Liver (tissue), 9 donors: ENCODE data around the gene CAST. TPM values are rescaled to one million over a fixed set of nuclear protein-coding genes. Genes with fewer than 3 reads are reported as not detected.

Experiments used
- DNase-seq: peaks from one replicate; pipeline ENCODE4 v3.0.0-alpha.2; 2017; ENCODE audit warnings: low spot score
- H3K27ac ChIP-seq, 2 donors: one replicate each; pipeline ENCODE4 v1.7.0; 2013; ENCODE audit warnings: inconsistent platforms in 2 of 2, low read length in 2 of 2, control low read depth in 1 of 2, low read depth in 1 of 2, mild to moderate bottlenecking in 1 of 2
- H3K27me3 ChIP-seq, 4 donors: one replicate each; pipeline versions ENCODE4 v1.6.1 to v1.7.0; 2013; ENCODE audit warnings: low read length in 3 of 4, inconsistent platforms in 1 of 4, mild to moderate bottlenecking in 1 of 4, moderate library complexity in 1 of 4; ENCODE audit not compliant: control insufficient read depth in 4 of 4, insufficient read depth in 4 of 4
- H3K36me3 ChIP-seq, 4 donors: one replicate each; pipeline versions ENCODE4 v1.6.1 to v1.7.0; 2013; ENCODE audit warnings: low read length in 3 of 4, mild to moderate bottlenecking in 3 of 4, low read depth in 1 of 4, moderate library complexity in 1 of 4; ENCODE audit not compliant: control insufficient read depth in 4 of 4, insufficient read depth in 3 of 4
- H3K4me1 ChIP-seq, 4 donors: one replicate each; pipeline versions ENCODE4 v1.6.1 to v1.7.0; 2013; ENCODE audit warnings: low read length in 3 of 4, mild to moderate bottlenecking in 3 of 4, moderate library complexity in 1 of 4; ENCODE audit not compliant: control insufficient read depth in 4 of 4, insufficient read depth in 4 of 4
- H3K4me3 ChIP-seq, 3 donors: one replicate each; pipeline versions ENCODE4 v1.6.1 to v1.7.0; 2013; ENCODE audit warnings: low read length in 3 of 3, control low read depth in 1 of 3, low read depth in 1 of 3, mild to moderate bottlenecking in 1 of 3
- H3K9ac ChIP-seq, 2 donors: one replicate each; pipeline ENCODE4 v1.7.0; 2013; ENCODE audit warnings: low read length in 2 of 2, mild to moderate bottlenecking in 2 of 2, moderate library complexity in 2 of 2, control low read depth in 1 of 2, low read depth in 1 of 2
- H3K9me3 ChIP-seq, 4 donors: one replicate each; pipeline versions ENCODE4 v1.6.1 to v1.7.0; 2013; ENCODE audit warnings: low read length in 3 of 4; ENCODE audit not compliant: control insufficient read depth in 4 of 4
- ATF3 ChIP-seq: IDR thresholded peaks from 2 replicates; pipeline ENCODE4 v1.6.1; 2016; ENCODE audit warnings: antibody characterized with exemption
- EGR1 ChIP-seq, 2 donors: IDR thresholded peaks; 2 replicates each; pipeline ENCODE4 v1.6.1; 2016 to 2018; ENCODE audit warnings: antibody characterized with exemption in 2 of 2, low read depth in 2 of 2
- FOXA1 ChIP-seq: IDR thresholded peaks from 2 replicates; pipeline ENCODE4 v1.6.1; 2016; ENCODE audit warnings: antibody characterized with exemption
- FOXA2 ChIP-seq: IDR thresholded peaks from 2 replicates; pipeline ENCODE4 v1.6.1; 2016; ENCODE audit warnings: antibody characterized with exemption
- GABPA ChIP-seq, 2 donors: IDR thresholded peaks in 1 of 2; conservative IDR thresholded peaks in 1 of 2; 2 replicates each; pipeline ENCODE4 v1.6.1; 2016; ENCODE audit warnings: antibody characterized with exemption in 2 of 2, mild to moderate bottlenecking in 1 of 2, moderate library complexity in 1 of 2
- HNF4A ChIP-seq, 2 donors: conservative IDR thresholded peaks; 2 replicates each; pipeline ENCODE4 v1.6.1; 2016; ENCODE audit warnings: antibody characterized with exemption in 2 of 2, mild to moderate bottlenecking in 2 of 2
- HNF4G ChIP-seq: IDR thresholded peaks from 2 replicates; pipeline ENCODE4 v1.6.1; 2016; ENCODE audit warnings: antibody characterized with exemption
- JUND ChIP-seq, 2 donors: IDR thresholded peaks; 2 replicates each; pipeline ENCODE4 v1.6.1; 2016; ENCODE audit warnings: antibody characterized with exemption in 2 of 2
- MAX ChIP-seq: IDR thresholded peaks from 2 replicates; pipeline ENCODE4 v1.6.1; 2016; ENCODE audit warnings: antibody characterized with exemption
- NR2F2 ChIP-seq: IDR thresholded peaks from 2 replicates; pipeline ENCODE4 v1.6.1; 2016; ENCODE audit warnings: antibody characterized with exemption
- RAD21 ChIP-seq, 2 donors: IDR thresholded peaks; 2 replicates each; pipeline ENCODE4 v1.6.1; 2016; ENCODE audit warnings: antibody characterized with exemption in 2 of 2, mild to moderate bottlenecking in 2 of 2
- RXRA ChIP-seq, 2 donors: IDR thresholded peaks; 2 replicates each; pipeline ENCODE4 v1.6.1; 2017 to 2018; ENCODE audit warnings: antibody characterized with exemption in 2 of 2, mild to moderate bottlenecking in 1 of 2
- SP1 ChIP-seq: IDR thresholded peaks from 2 replicates; pipeline ENCODE4 v1.6.1; 2018; ENCODE audit warnings: antibody characterized with exemption, mild to moderate bottlenecking
- TAF1 ChIP-seq: conservative IDR thresholded peaks from 2 replicates; pipeline ENCODE4 v1.6.1; 2016; ENCODE audit warnings: antibody characterized with exemption, mild to moderate bottlenecking
- YY1 ChIP-seq: IDR thresholded peaks from 2 replicates; pipeline ENCODE4 v1.6.1; 2016; ENCODE audit warnings: antibody characterized with exemption, mild to moderate bottlenecking
- WGBS: extraction: QIAGEN DNeasy Blood & Tissue Kit; methylation state at CpG from one replicate; pipeline ENCODE4 v1.1.7; 2013; 5-methylcytosine and 5-hydroxymethylcytosine counted together
- polyA plus RNA-seq, 2 donors: library from polyadenylated mRNA; stranded (reverse) in 1 of 2; unstranded in 1 of 2; fragments of 200-250 nt in 1 of 2; fragments of >200 nt in 1 of 2; fragmentation: Nextera tagmentation in 1 of 2; extraction: Ambion mirVana in 1 of 2; gene quantifications; one replicate each; pipeline versions ENCODE4 v1.2.1 to v1.2.3, GENCODE V29; 2013 to 2015
- total RNA-seq, 2 donors: library from RNA; depleted of rRNA; stranded (reverse); fragments of >200 nt; gene quantifications; one replicate each; pipeline ENCODE4 v1.2.3, GENCODE V29; 2014
- TF ChIP-seq, protein P1 (sequence below): IDR thresholded peaks from 2 replicates; pipeline ENCODE4 v1.6.1; 2016; ENCODE audit warnings: antibody characterized with exemption
- TF ChIP-seq, protein P2 (sequence below): fragments of 150-350 bp; IDR thresholded peaks from 2 replicates; pipeline ENCODE4 v1.5.1; 2017; ENCODE audit warnings: improper control_type of control experiment, low read depth, low read length; ENCODE audit not compliant: missing input control
- donor health status: healthy.
- donor health status: healthy.
- donor health status: healthy.
- donor health status: healthy.
- donor health status: healthy.

The CAST gene
- total and polyA plus RNA-seq, 4 donors, result 43.3 to 126 (median 81.0) TPM

- no peaks in the 10 kb centered on the region for H3K36me3 ChIP-seq
- H3K4me3 ChIP-seq, result no peak overlapping the region
- no peaks in the 10 kb centered on the region for H3K27me3 ChIP-seq
- TF ChIP-seq HNF4G (peak; percentile 64), ATF3 (peak; percentile 85), TAF1 (no peak), MAX (peak; percentile 47), SP1 (peak; percentile 85), FOXA1 (no peak), RXRA (IDR thresholded peaks at IDR 0.05) (peak; percentile 68 to 74), RAD21 (IDR thresholded peaks at IDR 0.05) (peak in 1 of 2 donors; percentile 24), GABPA (IDR thresholded peaks at IDR 0.05 in 1 of 2, conservative IDR thresholded peaks at IDR 0.05 in 1 of 2) (peak in 1 of 2 donors; percentile 30), EGR1 (IDR thresholded peaks at IDR 0.05; ENCODE audit: low read depth in 2 of 2) (peak in 1 of 2 donors; percentile 28), FOXA2 (no peak), JUND (IDR thresholded peaks at IDR 0.05) (peak in 1 of 2 donors; percentile 53), HNF4A (conservative IDR thresholded peaks at IDR 0.05) (peak; percentile 81 to 87), YY1 (no peak), NR2F2 (no peak)
- TF ChIP-seq, protein P1, sequence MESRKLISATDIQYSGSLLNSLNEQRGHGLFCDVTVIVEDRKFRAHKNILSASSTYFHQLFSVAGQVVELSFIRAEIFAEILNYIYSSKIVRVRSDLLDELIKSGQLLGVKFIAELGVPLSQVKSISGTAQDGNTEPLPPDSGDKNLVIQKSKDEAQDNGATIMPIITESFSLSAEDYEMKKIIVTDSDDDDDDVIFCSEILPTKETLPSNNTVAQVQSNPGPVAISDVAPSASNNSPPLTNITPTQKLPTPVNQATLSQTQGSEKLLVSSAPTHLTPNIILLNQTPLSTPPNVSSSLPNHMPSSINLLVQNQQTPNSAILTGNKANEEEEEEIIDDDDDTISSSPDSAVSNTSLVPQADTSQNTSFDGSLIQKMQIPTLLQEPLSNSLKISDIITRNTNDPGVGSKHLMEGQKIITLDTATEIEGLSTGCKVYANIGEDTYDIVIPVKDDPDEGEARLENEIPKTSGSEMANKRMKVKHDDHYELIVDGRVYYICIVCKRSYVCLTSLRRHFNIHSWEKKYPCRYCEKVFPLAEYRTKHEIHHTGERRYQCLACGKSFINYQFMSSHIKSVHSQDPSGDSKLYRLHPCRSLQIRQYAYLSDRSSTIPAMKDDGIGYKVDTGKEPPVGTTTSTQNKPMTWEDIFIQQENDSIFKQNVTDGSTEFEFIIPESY, result peak; percentile 13
- TF ChIP-seq, protein P2, sequence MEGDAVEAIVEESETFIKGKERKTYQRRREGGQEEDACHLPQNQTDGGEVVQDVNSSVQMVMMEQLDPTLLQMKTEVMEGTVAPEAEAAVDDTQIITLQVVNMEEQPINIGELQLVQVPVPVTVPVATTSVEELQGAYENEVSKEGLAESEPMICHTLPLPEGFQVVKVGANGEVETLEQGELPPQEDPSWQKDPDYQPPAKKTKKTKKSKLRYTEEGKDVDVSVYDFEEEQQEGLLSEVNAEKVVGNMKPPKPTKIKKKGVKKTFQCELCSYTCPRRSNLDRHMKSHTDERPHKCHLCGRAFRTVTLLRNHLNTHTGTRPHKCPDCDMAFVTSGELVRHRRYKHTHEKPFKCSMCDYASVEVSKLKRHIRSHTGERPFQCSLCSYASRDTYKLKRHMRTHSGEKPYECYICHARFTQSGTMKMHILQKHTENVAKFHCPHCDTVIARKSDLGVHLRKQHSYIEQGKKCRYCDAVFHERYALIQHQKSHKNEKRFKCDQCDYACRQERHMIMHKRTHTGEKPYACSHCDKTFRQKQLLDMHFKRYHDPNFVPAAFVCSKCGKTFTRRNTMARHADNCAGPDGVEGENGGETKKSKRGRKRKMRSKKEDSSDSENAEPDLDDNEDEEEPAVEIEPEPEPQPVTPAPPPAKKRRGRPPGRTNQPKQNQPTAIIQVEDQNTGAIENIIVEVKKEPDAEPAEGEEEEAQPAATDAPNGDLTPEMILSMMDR, result no peak
- 28% methylated on average over 2 of the region's 2 CpGs for WGBS
- H3K4me1 ChIP-seq, result peaks cover 11 to 38% (median 23%) of the 10 kb centered on the region in 4 donors
- peak overlapping the region; percentile 42 for H3K27ac ChIP-seq
- no peaks in the 10 kb centered on the region for H3K9me3 ChIP-seq
- DNase-seq, result no peak
- H3K9ac ChIP-seq, result peak overlapping the region in 1 of 2 donors; percentile 12
These were observed 6.5 kb downstream of the CAST start for GRCh38 chr5:96668725-96669124.

- H3K4me3 ChIP-seq, result no peak overlapping the region
- 43% methylated on average over 3 of the region's 3 CpGs for WGBS
- H3K27ac ChIP-seq, result peak overlapping the region; percentile 18 to 32
- H3K27me3 ChIP-seq, result no peaks in the 10 kb centered on the region
- no peaks in the 10 kb centered on the region for H3K36me3 ChIP-seq
- TF ChIP-seq HNF4A (conservative IDR thresholded peaks at IDR 0.05) (peak; percentile 36 to 63), HNF4G (no peak)
- H3K4me1 ChIP-seq, result peaks cover 10 to 28% (median 19%) of the 10 kb centered on the region in 4 donors
- no peaks in the 10 kb centered on the region for H3K9me3 ChIP-seq
- DNase-seq, result no peak
- no peak overlapping the region for H3K9ac ChIP-seq
These were observed 7.7 kb downstream of the CAST start for GRCh38 chr5:96669909-96670308.
